ENCODE measurements around the gene SH3PXD2A.

DNA sequence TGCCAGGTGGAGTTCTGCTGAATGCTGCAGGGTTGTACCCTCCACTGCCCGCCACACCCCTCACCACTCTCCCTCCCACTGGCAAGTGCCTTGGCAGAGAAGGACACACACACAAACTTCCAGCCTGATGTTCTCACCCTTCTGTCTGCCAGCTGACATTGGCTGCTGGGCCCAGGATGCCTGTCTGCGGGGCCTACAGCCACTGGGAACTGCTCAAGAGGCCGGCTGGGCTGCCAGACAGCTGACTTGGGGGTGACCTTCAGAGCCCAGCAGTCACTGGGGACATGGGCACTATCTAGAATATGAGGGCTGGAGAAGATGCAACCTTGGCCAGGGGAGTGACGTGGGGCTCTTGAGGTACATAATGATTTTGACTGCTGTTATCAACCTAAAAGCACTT, 157.1 kb downstream of the SH3PXD2A start:
- TF ChIP-seq, protein P1, sequence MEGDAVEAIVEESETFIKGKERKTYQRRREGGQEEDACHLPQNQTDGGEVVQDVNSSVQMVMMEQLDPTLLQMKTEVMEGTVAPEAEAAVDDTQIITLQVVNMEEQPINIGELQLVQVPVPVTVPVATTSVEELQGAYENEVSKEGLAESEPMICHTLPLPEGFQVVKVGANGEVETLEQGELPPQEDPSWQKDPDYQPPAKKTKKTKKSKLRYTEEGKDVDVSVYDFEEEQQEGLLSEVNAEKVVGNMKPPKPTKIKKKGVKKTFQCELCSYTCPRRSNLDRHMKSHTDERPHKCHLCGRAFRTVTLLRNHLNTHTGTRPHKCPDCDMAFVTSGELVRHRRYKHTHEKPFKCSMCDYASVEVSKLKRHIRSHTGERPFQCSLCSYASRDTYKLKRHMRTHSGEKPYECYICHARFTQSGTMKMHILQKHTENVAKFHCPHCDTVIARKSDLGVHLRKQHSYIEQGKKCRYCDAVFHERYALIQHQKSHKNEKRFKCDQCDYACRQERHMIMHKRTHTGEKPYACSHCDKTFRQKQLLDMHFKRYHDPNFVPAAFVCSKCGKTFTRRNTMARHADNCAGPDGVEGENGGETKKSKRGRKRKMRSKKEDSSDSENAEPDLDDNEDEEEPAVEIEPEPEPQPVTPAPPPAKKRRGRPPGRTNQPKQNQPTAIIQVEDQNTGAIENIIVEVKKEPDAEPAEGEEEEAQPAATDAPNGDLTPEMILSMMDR (IDR thresholded peaks at IDR 0.05), result no peak
- TF ChIP-seq POLR2A (IDR thresholded peaks at IDR 0.05), result no peak
